ENCODE results near the gene UBAC2. TPM values are rescaled to one million over a fixed set of nuclear protein-coding genes. Genes with fewer than 3 reads are reported as not detected.

Gene UBAC2
- total RNA-seq, 1 donor from 2014 or later, result 59.8 TPM

DNA sequence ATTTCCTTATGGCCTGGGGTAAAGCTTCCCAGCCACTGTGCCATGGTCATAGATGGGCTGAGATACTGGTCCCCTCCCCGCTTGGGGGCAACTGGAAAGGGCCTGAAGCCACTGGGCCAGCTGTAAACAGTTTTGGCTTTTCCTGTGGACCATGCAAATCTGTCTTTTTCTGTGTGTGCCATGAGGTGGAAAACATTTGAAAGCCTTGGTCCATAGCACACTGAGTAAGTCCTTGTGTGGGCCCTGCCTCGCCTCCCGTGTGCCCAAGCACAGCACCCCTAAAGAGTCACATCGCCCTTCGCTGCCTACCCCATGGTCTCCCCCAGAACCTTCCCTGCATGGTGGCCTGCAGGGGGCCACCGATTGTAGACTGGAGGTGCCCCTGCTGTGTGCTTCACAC is 158.9 kb downstream of the UBAC2 start:
- Mint-ChIP-seq H3K36me3 (ENCODE audit: low read depth) (peaks cover 36% of the 10 kb centered on the region), H3K9me3 (peaks cover 3% of the 10 kb centered on the region), H3K4me1 (peaks cover 30% of the 10 kb centered on the region), H3K4me3 (no peak overlapping the region), H3K27me3 (ENCODE audit: low read depth) (no peaks in the 10 kb centered on the region), H3K27ac (ENCODE audit: unreplicated experiment) (no peak overlapping the region)
- no peak for DNase-seq (ENCODE audit: low read depth, low spot score)
- TF ChIP-seq, protein P1, sequence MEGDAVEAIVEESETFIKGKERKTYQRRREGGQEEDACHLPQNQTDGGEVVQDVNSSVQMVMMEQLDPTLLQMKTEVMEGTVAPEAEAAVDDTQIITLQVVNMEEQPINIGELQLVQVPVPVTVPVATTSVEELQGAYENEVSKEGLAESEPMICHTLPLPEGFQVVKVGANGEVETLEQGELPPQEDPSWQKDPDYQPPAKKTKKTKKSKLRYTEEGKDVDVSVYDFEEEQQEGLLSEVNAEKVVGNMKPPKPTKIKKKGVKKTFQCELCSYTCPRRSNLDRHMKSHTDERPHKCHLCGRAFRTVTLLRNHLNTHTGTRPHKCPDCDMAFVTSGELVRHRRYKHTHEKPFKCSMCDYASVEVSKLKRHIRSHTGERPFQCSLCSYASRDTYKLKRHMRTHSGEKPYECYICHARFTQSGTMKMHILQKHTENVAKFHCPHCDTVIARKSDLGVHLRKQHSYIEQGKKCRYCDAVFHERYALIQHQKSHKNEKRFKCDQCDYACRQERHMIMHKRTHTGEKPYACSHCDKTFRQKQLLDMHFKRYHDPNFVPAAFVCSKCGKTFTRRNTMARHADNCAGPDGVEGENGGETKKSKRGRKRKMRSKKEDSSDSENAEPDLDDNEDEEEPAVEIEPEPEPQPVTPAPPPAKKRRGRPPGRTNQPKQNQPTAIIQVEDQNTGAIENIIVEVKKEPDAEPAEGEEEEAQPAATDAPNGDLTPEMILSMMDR (conservative IDR thresholded peaks at IDR 0.05), result no peak

DNA sequence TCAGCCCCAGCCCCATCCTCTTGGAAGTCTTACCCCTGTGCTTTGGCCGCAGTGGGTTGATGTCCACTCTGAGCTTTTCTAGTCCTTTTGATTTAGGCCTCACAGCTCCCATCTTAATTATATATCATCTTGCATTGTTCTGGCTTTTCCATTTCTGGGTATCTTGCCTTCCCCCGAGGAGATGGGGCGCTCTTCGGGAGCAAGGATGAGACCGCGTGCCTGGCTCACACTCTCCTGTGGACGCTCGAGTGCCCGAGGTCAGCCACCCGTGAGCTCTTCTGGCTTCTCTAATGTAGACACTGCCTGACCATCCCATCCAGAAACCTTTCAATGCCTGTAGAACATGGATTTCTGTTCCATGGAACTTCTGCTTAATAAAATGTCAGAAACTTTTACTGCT is 160.0 kb downstream of the UBAC2 start:
- TF ChIP-seq, protein P1 (conservative IDR thresholded peaks at IDR 0.05), result no peak
- H3K4me3 Mint-ChIP-seq, result no peak overlapping the region
- H3K27ac Mint-ChIP-seq (ENCODE audit: unreplicated experiment), result no peak overlapping the region
- peaks cover 3% of the 10 kb centered on the region for H3K9me3 Mint-ChIP-seq
- peaks cover 33% of the 10 kb centered on the region for H3K36me3 Mint-ChIP-seq (ENCODE audit: low read depth)
- H3K27me3 Mint-ChIP-seq (ENCODE audit: low read depth), result no peaks in the 10 kb centered on the region
- no peak for DNase-seq (ENCODE audit: low read depth, low spot score)
- H3K4me1 Mint-ChIP-seq, result peaks cover 27% of the 10 kb centered on the region

GRCh38 chr13:99361197-99361596 is 160.5 kb downstream of the UBAC2 start:
- Mint-ChIP-seq H3K4me3 (no peak overlapping the region), H3K27ac (ENCODE audit: unreplicated experiment) (no peak overlapping the region), H3K27me3 (ENCODE audit: low read depth) (no peaks in the 10 kb centered on the region), H3K4me1 (peaks cover 22% of the 10 kb centered on the region), H3K36me3 (ENCODE audit: low read depth) (peaks cover 33% of the 10 kb centered on the region), H3K9me3 (peaks cover 3% of the 10 kb centered on the region)
- TF ChIP-seq, protein P1 (conservative IDR thresholded peaks at IDR 0.05), result no peak
- DNase-seq (ENCODE audit: low read depth, low spot score), result no peak

GRCh38 chr13:99362362-99362761 is 161.7 kb downstream of the UBAC2 start:
- Mint-ChIP-seq H3K36me3 (ENCODE audit: low read depth) (peaks cover 28% of the 10 kb centered on the region), H3K27me3 (ENCODE audit: low read depth) (no peaks in the 10 kb centered on the region), H3K4me1 (peaks cover 10% of the 10 kb centered on the region), H3K9me3 (peaks cover 3% of the 10 kb centered on the region), H3K4me3 (no peak overlapping the region), H3K27ac (ENCODE audit: unreplicated experiment) (no peak overlapping the region)
- TF ChIP-seq, protein P1 (conservative IDR thresholded peaks at IDR 0.05), result no peak
- no peak for DNase-seq (ENCODE audit: low read depth, low spot score)

DNA sequence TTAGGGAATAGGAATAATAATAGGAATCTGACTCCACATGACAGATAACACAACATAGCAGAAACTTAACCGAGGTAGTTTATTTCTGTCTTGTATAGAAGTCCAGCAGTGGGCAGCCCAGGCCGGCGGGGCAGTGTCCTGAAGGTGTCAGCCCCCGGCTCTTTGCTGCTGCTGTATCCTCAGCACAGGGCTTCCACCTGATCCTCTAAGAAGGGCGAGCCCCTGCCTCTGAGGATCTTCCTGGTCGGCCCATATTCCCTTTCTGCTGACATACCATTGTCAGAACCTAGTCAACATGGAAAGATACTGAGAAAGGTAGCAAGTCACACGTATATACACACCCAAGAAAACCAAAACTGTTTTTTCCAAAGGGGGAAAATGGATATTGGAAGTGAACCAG is 162.7 kb downstream of the UBAC2 start:
- Mint-ChIP-seq H3K36me3 (ENCODE audit: low read depth) (peaks cover 24% of the 10 kb centered on the region), H3K27ac (ENCODE audit: unreplicated experiment) (no peak overlapping the region), H3K9me3 (peaks cover 3% of the 10 kb centered on the region), H3K4me3 (no peak overlapping the region), H3K27me3 (ENCODE audit: low read depth) (no peaks in the 10 kb centered on the region), H3K4me1 (peaks cover 10% of the 10 kb centered on the region)
- TF ChIP-seq, protein P1 (conservative IDR thresholded peaks at IDR 0.05), result no peak
- DNase-seq (ENCODE audit: low read depth, low spot score), result no peak

DNA sequence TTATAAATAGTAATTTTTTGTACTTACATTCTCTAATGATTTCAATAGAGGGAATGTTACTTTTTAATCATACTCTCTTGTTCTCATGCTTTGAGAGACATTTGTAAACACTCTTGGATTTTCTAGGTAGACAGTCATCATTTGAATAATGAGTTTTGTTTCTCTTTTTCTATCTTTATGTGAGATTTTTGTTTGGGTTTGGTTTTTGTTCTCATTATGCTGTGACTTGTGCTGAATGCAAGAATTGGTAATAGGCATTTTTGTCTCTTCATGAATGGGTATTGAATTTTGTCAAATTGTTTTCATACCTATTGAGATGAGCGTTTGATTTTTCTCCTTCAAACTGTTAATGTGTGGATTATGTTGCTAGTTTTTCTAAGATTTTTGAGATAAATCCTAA is 163.3 kb downstream of the UBAC2 start:
- no peak for DNase-seq (ENCODE audit: low read depth, low spot score)
- TF ChIP-seq, protein P1 (conservative IDR thresholded peaks at IDR 0.05), result no peak
- Mint-ChIP-seq H3K9me3 (peaks cover 3% of the 10 kb centered on the region), H3K27me3 (ENCODE audit: low read depth) (no peaks in the 10 kb centered on the region), H3K4me1 (peaks cover 6% of the 10 kb centered on the region), H3K36me3 (ENCODE audit: low read depth) (peaks cover 19% of the 10 kb centered on the region), H3K27ac (ENCODE audit: unreplicated experiment) (no peak overlapping the region), H3K4me3 (no peak overlapping the region)

Data from neural crest cell (in vitro differentiated cells).